SK-N-SH treated with all-trans-retinoic acid at 6 μM for 48 hours (cell line): Measurements from ENCODE around the gene ARID5B.

Experiments
- BACH2 ChIP-seq: fragments of 250-450 bp; sonication (Bioruptor Pico); IDR thresholded peaks from 2 replicates; pipeline ENCODE4 v1.9.0; 2021; ENCODE audit warnings: mild to moderate bottlenecking, borderline replicate concordance
- CSRNP3 ChIP-seq: fragments of 250-450 bp; sonication (Bioruptor Pico); IDR thresholded peaks from 2 replicates; pipeline ENCODE4 v1.5.1; 2021; ENCODE audit warnings: mild to moderate bottlenecking, moderate library complexity
- PATZ1 ChIP-seq: fragments of 250-450 bp; sonication (Bioruptor Pico); IDR thresholded peaks from 2 replicates; pipeline ENCODE4 v1.8.0; 2020; ENCODE audit warnings: mild to moderate bottlenecking, moderate library complexity, borderline replicate concordance
- RARB ChIP-seq: fragments of 250-450 bp; sonication (Bioruptor Pico); IDR thresholded peaks from 2 replicates; pipeline ENCODE4 v1.8.0; 2021; ENCODE audit warnings: mild to moderate bottlenecking, moderate library complexity

GRCh38 chr10:61995220-61995503 lies 93.7 kb downstream of the ARID5B start:
- no peak for TF ChIP-seq CSRNP3 (CRISPR knock-in tag)
- TF ChIP-seq RARB (CRISPR knock-in tag), result no peak
- TF ChIP-seq BACH2, result no peak
- TF ChIP-seq PATZ1 (CRISPR knock-in tag), result no peak
